Mammary epithelial cell (primary cell): ENCODE measurements around the gene GRIN3A.

Experiments
- EZH2 ChIP-seq: IDR thresholded peaks from 2 replicates; pipeline ENCODE4 v1.6.1; 2012; ENCODE audit warnings: low read length, inconsistent platforms, borderline replicate concordance
- TF ChIP-seq, protein P1 (sequence below), 2 donors: IDR thresholded peaks in 1 of 2; conservative IDR thresholded peaks in 1 of 2; 2 replicates each; pipeline ENCODE4 v1.5.1; 2011 to 2012; ENCODE audit warnings: inconsistent platforms in 2 of 2, low read length in 2 of 2, mild to moderate bottlenecking in 2 of 2, control low read depth in 1 of 2, low read depth in 1 of 2; ENCODE audit not compliant: insufficient read depth in 1 of 2; ENCODE audit errors: extremely low read depth in 1 of 2

DNA sequence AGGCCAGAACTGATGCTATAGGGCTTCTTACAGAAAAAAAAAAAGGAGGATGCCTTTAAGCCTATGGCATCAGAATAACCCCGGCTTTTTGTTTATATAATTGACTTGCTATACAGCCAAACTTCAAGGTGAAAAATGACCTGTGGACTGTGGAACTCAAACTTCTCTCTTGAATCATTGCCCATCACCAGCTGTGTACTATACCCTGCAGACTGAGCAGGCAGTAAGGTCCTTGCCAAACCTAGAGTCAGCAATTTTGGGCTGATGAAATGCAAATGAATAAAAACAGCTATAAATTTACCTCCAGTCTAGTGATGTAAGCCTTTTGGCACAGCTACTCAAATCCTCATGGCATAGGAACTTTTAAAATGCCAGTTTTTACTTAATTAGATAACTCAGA lies 99.1 kb downstream of the GRIN3A start:
- TF ChIP-seq, protein P1, sequence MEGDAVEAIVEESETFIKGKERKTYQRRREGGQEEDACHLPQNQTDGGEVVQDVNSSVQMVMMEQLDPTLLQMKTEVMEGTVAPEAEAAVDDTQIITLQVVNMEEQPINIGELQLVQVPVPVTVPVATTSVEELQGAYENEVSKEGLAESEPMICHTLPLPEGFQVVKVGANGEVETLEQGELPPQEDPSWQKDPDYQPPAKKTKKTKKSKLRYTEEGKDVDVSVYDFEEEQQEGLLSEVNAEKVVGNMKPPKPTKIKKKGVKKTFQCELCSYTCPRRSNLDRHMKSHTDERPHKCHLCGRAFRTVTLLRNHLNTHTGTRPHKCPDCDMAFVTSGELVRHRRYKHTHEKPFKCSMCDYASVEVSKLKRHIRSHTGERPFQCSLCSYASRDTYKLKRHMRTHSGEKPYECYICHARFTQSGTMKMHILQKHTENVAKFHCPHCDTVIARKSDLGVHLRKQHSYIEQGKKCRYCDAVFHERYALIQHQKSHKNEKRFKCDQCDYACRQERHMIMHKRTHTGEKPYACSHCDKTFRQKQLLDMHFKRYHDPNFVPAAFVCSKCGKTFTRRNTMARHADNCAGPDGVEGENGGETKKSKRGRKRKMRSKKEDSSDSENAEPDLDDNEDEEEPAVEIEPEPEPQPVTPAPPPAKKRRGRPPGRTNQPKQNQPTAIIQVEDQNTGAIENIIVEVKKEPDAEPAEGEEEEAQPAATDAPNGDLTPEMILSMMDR (conservative IDR thresholded peaks at IDR 0.05 in 1 of 2, IDR thresholded peaks at IDR 0.05 in 1 of 2; ENCODE audit: extremely low read depth in 1 of 2, insufficient read depth in 1 of 2, low read depth in 1 of 2, low read length in 2 of 2) = no peak
- TF ChIP-seq EZH2 = no peak
